Keratinocyte (primary cell): ENCODE measurements around the gene TRIM75. TPM values are rescaled to one million over a fixed set of nuclear protein-coding genes. Genes with fewer than 3 reads are reported as not detected.
"Not testable (repeated sequence)": the region's sequence is repeated elsewhere in the genome, so short reads cannot be mapped to it uniquely, and the experiment has no call there.

ENCODE experiments used
- DNase-seq: peaks from one replicate; pipeline ENCODE4 v3.0.0-alpha.2; 2011; ENCODE audit warnings: low read depth, missing footprints, low spot score
- FAIRE-seq: peaks from 2 replicates; lab custom pipeline; 2011; peaks lifted over from hg19 to GRCh38; lab: Jason Lieb, UNC
- H2AFZ ChIP-seq: 2 replicates; pipeline ENCODE4 v1.6.0; 2012; ENCODE audit warnings: low read length, control low read depth, inconsistent platforms; ENCODE audit not compliant: control insufficient read depth
- H3K27ac ChIP-seq: 2 replicates; pipeline ENCODE4 v1.5.1; 2011; ENCODE audit warnings: low read length; ENCODE audit not compliant: control insufficient read depth, insufficient read depth
- H3K27me3 ChIP-seq: 3 replicates; pipeline ENCODE4 v1.6.0; 2011; ENCODE audit warnings: low read length; ENCODE audit not compliant: control insufficient read depth, insufficient read depth; ENCODE audit errors: extremely low read depth
- H3K36me3 ChIP-seq, 2 experiments: 2 replicates in 1 of 2; 3 replicates in 1 of 2; pipeline ENCODE4 v1.5.1; 2011; ENCODE audit warnings: low read length in 2 of 2, mild to moderate bottlenecking in 1 of 2; ENCODE audit not compliant: control insufficient read depth in 2 of 2, insufficient read depth in 2 of 2; ENCODE audit errors: extremely low read depth in 1 of 2
- H3K4me1 ChIP-seq: 3 replicates; pipeline ENCODE4 v1.5.1; 2011; ENCODE audit warnings: low read length; ENCODE audit not compliant: control insufficient read depth, insufficient read depth; ENCODE audit errors: extremely low read depth
- H3K4me2 ChIP-seq: 3 replicates; pipeline ENCODE4 v1.6.0; 2011; ENCODE audit warnings: low read depth, low read length; ENCODE audit not compliant: control insufficient read depth, insufficient read depth; ENCODE audit errors: extremely low read depth
- H3K4me3 ChIP-seq, 3 experiments: fragments of 200-600 bp in 1 of 3; sonication (generic) in 1 of 3; 2 replicates in 2 of 3; 3 replicates in 1 of 3; pipeline ENCODE4 v1.5.1; 2011 to 2016; ENCODE audit warnings: low read length in 3 of 3, mild to moderate bottlenecking in 3 of 3, control low read depth in 2 of 3, inconsistent platforms in 1 of 3, low read depth in 1 of 3, mixed read lengths in 1 of 3, mixed run types in 1 of 3, moderate library complexity in 1 of 3; ENCODE audit not compliant: control insufficient read depth in 2 of 3, insufficient read depth in 2 of 3; ENCODE audit errors: extremely low read depth in 1 of 3
- H3K79me2 ChIP-seq: 2 replicates; pipeline ENCODE4 v1.6.0; 2012; ENCODE audit warnings: low read length; ENCODE audit not compliant: control insufficient read depth, insufficient read depth
- H3K9ac ChIP-seq: 3 replicates; pipeline ENCODE4 v1.6.0; 2011; ENCODE audit warnings: low read length; ENCODE audit not compliant: control insufficient read depth, insufficient read depth; ENCODE audit errors: extremely low read depth
- H3K9me1 ChIP-seq: 3 replicates; pipeline ENCODE4 v1.6.0; 2011; ENCODE audit warnings: low read length; ENCODE audit not compliant: control insufficient read depth, insufficient read depth; ENCODE audit errors: extremely low read depth
- H3K9me3 ChIP-seq: 2 replicates; pipeline ENCODE4 v1.5.1; 2012; ENCODE audit warnings: low read depth, low read length; ENCODE audit not compliant: control insufficient read depth
- H4K20me1 ChIP-seq: 3 replicates; pipeline ENCODE4 v1.6.0; 2011; ENCODE audit warnings: low read length; ENCODE audit not compliant: control insufficient read depth, insufficient read depth; ENCODE audit errors: extremely low read depth
- CTCF ChIP-seq, 3 experiments: IDR thresholded peaks in 1 of 3; conservative IDR thresholded peaks in 1 of 3; optimal IDR thresholded peaks in 1 of 3; 2 replicates in 2 of 3; 3 replicates in 1 of 3; pipeline versions ENCODE3 to v1.5.1; 2011; ENCODE audit warnings: low read length in 3 of 3, mild to moderate bottlenecking in 3 of 3, moderate library complexity in 2 of 3, control low read depth in 1 of 3, inconsistent platforms in 1 of 3; ENCODE audit not compliant: insufficient read depth in 2 of 3; ENCODE audit errors: extremely low read depth in 1 of 3
- EZH2 ChIP-seq: IDR thresholded peaks from one replicate; pipeline ENCODE4 v1.6.1; 2012; ENCODE audit warnings: inconsistent platforms, mild to moderate bottlenecking, low read length, moderate library complexity
- dilution Hi-C: fragments of 300-500 bp; cut with MboI; formaldehyde crosslinking; loops from one replicate; pipeline ENCODE4 v1.7.0; 2020; ENCODE audit warnings: low sequenced_read_pairs; ENCODE audit not compliant: extremely low pct_ligation_motif_present
- polyA plus RNA-seq, 5 experiments: library from polyadenylated mRNA; depleted of rRNA in 3 of 5; stranded (reverse) in 3 of 5; stranded (forward) in 1 of 5; unstranded in 1 of 5; fragments of >200 nt; gene quantifications; 1 replicate in 1 of 5; 2 replicates in 3 of 5; 3 replicates in 1 of 5; pipeline versions ENCODE4 v1.2.1 to v1.2.3, GENCODE V29; 2011 to 2012; ENCODE audit warnings: missing spikeins in 2 of 5, low read depth in 1 of 5, low replicate concordance in 1 of 5

Gene TRIM75
- polyA plus RNA-seq, 1 donor (not counting 4 experiments of a cell fraction or from before 2014, with no cell fraction given): not detected

GRCh38 chr4:165079476-165079875 is 25.8 kb downstream of the TRIM75 start:
- FAIRE-seq: no peak
- Histone ChIP-seq H3K27ac (no peak overlapping the region), H3K9ac (no peak overlapping the region), H3K36me3 (no peaks in the 10 kb centered on the region), H3K4me1 (no peaks in the 10 kb centered on the region), H3K9me3 (no peaks in the 10 kb centered on the region), H3K4me3 (no peak overlapping the region), H3K27me3 (no peaks in the 10 kb centered on the region), H2AFZ (no peak overlapping the region), H3K4me2 (no peak overlapping the region), H4K20me1 (no peaks in the 10 kb centered on the region), H3K9me1 (no peaks in the 10 kb centered on the region), H3K79me2 (no peaks in the 10 kb centered on the region)
- dilution Hi-C loops: no loop called here
- no peak for DNase-seq
- TF ChIP-seq EZH2 (no peak), CTCF (optimal IDR thresholded peaks at IDR 0.05 in 1 of 3, IDR thresholded peaks at IDR 0.05 in 1 of 3, conservative IDR thresholded peaks at IDR 0.05 in 1 of 3; ENCODE audit: extremely low read depth in 1 of 3, insufficient read depth in 2 of 3, low read length in 3 of 3) (no peak)

GRCh38 chr4:165084787-165085186 is 31.1 kb downstream of the TRIM75 start:
- DNase-seq, H3K4me3 ChIP-seq, H3K27me3 ChIP-seq, H2AFZ ChIP-seq, dilution Hi-C loops, H3K9me3 ChIP-seq, H3K4me2 ChIP-seq, H3K27ac ChIP-seq, H3K9ac ChIP-seq, FAIRE-seq, H3K4me1 ChIP-seq, H3K9me1 ChIP-seq, H3K79me2 ChIP-seq, H4K20me1 ChIP-seq: not testable (repeated sequence)
- peaks cover 8 to 14% of the 10 kb centered on the region in 2 experiments for H3K36me3 ChIP-seq

GRCh38 chr4:165085946-165086345 is 32.3 kb downstream of the TRIM75 start:
- H3K27me3 ChIP-seq: no peaks in the 10 kb centered on the region
- no peak overlapping the region for H3K27ac ChIP-seq
- no peak for DNase-seq
- H3K4me3 ChIP-seq: no peak overlapping the region
- H3K9ac ChIP-seq: no peak overlapping the region
- peaks cover 8 to 14% of the 10 kb centered on the region in 2 experiments for H3K36me3 ChIP-seq
- no peaks in the 10 kb centered on the region for H3K9me1 ChIP-seq
- no peak overlapping the region for H2AFZ ChIP-seq
- FAIRE-seq: no peak
- dilution Hi-C loops: no loop called here
- TF ChIP-seq EZH2 (no peak), CTCF (optimal IDR thresholded peaks at IDR 0.05 in 1 of 3, IDR thresholded peaks at IDR 0.05 in 1 of 3, conservative IDR thresholded peaks at IDR 0.05 in 1 of 3; ENCODE audit: extremely low read depth in 1 of 3, insufficient read depth in 2 of 3, low read length in 3 of 3) (no peak)
- H3K79me2 ChIP-seq: no peaks in the 10 kb centered on the region
- H3K9me3 ChIP-seq: no peaks in the 10 kb centered on the region
- no peak overlapping the region for H3K4me2 ChIP-seq
- H4K20me1 ChIP-seq: no peaks in the 10 kb centered on the region
- H3K4me1 ChIP-seq: no peaks in the 10 kb centered on the region
